SW 1271 (cell line): ENCODE results near the gene LRBA.

Experiments used
- DNase-seq, 2 experiments: peaks; one replicate each; lab custom pipeline; 2025; lab: John Stamatoyannopoulos, UW

Gene LRBA

GRCh38 chr4:150242820-150243458 lies 772.1 kb downstream of the LRBA start:
- DNase-seq, result no peak

- DNase-seq, result no peak
These were observed 775.1 kb downstream of the LRBA start for GRCh38 chr4:150240011-150240410.

GRCh38 chr4:150238591-150238990 lies 776.5 kb downstream of the LRBA start:
- no peak for DNase-seq

- DNase-seq, result peak; percentile 5 to 78
These were observed 777.8 kb downstream of the LRBA start for GRCh38 chr4:150237110-150237872.

- DNase-seq, result peak in 1 of 2 experiments; percentile 29
These were observed 778.5 kb downstream of the LRBA start for GRCh38 chr4:150236626-150237025.

- no peak for DNase-seq
These were observed 779.2 kb downstream of the LRBA start for GRCh38 chr4:150235808-150236271.

- no peak for DNase-seq
These were observed 779.8 kb downstream of the LRBA start for GRCh38 chr4:150235317-150235716.

GRCh38 chr4:150234246-150234645 lies 780.8 kb downstream of the LRBA start:
- DNase-seq, result no peak

- no peak for DNase-seq
These were observed 783.1 kb downstream of the LRBA start for GRCh38 chr4:150232029-150232428.

GRCh38 chr4:150231107-150231770 lies 783.8 kb downstream of the LRBA start:
- DNase-seq, result no peak

- no peak for DNase-seq
These were observed 784.5 kb downstream of the LRBA start for GRCh38 chr4:150230561-150230960.

- peak in 1 of 2 experiments; percentile 23 for DNase-seq
These were observed 785.6 kb downstream of the LRBA start for GRCh38 chr4:150229520-150229919.

GRCh38 chr4:150224896-150225591 lies 790.0 kb downstream of the LRBA start:
- DNase-seq, result no peak

- no peak for DNase-seq
These were observed 795.2 kb downstream of the LRBA start for GRCh38 chr4:150219841-150220240.

GRCh38 chr4:150218447-150218846 lies 796.6 kb downstream of the LRBA start:
- no peak for DNase-seq

- no peak for DNase-seq
These were observed 797.3 kb downstream of the LRBA start for GRCh38 chr4:150217808-150218207.

- no peak for DNase-seq
These were observed 797.9 kb downstream of the LRBA start for GRCh38 chr4:150217192-150217591.

GRCh38 chr4:150216726-150217125 lies 798.4 kb downstream of the LRBA start:
- DNase-seq, result no peak

GRCh38 chr4:150215601-150216000 lies 799.5 kb downstream of the LRBA start:
- DNase-seq, result no peak
